Mucosa of rectum (tissue), 2 donors: Measurements from ENCODE around the gene CPE.
A peak's percentile ranks its signal among the peaks of the same experiment; 100 is the strongest.
"Not testable (repeated sequence)": the region's sequence is repeated elsewhere in the genome, so short reads cannot be mapped to it uniquely, and the experiment has no call there.

Experiments used
- H3K27ac ChIP-seq, 2 donors: one replicate each; pipeline ENCODE4 v1.7.0; 2013; ENCODE audit warnings: inconsistent platforms in 2 of 2, low read depth in 2 of 2, low read length in 2 of 2
- H3K27me3 ChIP-seq, 2 donors: one replicate each; pipeline ENCODE4 v1.7.0; 2013; ENCODE audit warnings: low read length in 2 of 2; ENCODE audit not compliant: control insufficient read depth in 2 of 2, insufficient read depth in 2 of 2
- H3K36me3 ChIP-seq, 2 donors: one replicate each; pipeline ENCODE4 v1.7.0; 2013; ENCODE audit warnings: low read length in 2 of 2; ENCODE audit not compliant: control insufficient read depth in 2 of 2, insufficient read depth in 2 of 2
- H3K4me1 ChIP-seq, 2 donors: one replicate each; pipeline ENCODE4 v1.7.0; 2013; ENCODE audit warnings: low read length in 2 of 2, mild to moderate bottlenecking in 1 of 2; ENCODE audit not compliant: control insufficient read depth in 2 of 2, insufficient read depth in 2 of 2
- H3K4me3 ChIP-seq, 2 donors: one replicate each; pipeline ENCODE4 v1.7.0; 2013; ENCODE audit warnings: low read length in 2 of 2
- H3K9ac ChIP-seq, 2 donors: one replicate each; pipeline ENCODE4 v1.7.0; 2013; ENCODE audit warnings: low read length in 2 of 2, low read depth in 1 of 2, mild to moderate bottlenecking in 1 of 2
- H3K9me3 ChIP-seq, 2 donors: one replicate each; pipeline ENCODE4 v1.7.0; 2013; ENCODE audit warnings: low read length in 2 of 2; ENCODE audit not compliant: control insufficient read depth in 2 of 2
- donor health status: healthy.
- donor health status: Normal muscosa, but diverticular disease.

Gene CPE

GRCh38 chr4:165474784-165475705 is 96.2 kb downstream of the CPE start:
- Histone ChIP-seq H3K27ac (no peak overlapping the region), H3K4me1 (no peaks in the 10 kb centered on the region), H3K9ac (no peak overlapping the region), H3K9me3 (no peaks in the 10 kb centered on the region), H3K4me3 (no peak overlapping the region), H3K36me3 (no peaks in the 10 kb centered on the region), H3K27me3 (no peaks in the 10 kb centered on the region)

GRCh38 chr4:165475706-165476070 is 96.9 kb downstream of the CPE start:
- Histone ChIP-seq H3K36me3 (no peaks in the 10 kb centered on the region), H3K27ac (no peak overlapping the region), H3K27me3 (no peaks in the 10 kb centered on the region), H3K9ac (no peak overlapping the region), H3K9me3 (no peaks in the 10 kb centered on the region), H3K4me3 (no peak overlapping the region), H3K4me1 (no peaks in the 10 kb centered on the region)

- Histone ChIP-seq H3K36me3 (no peaks in the 10 kb centered on the region), H3K9ac (no peak overlapping the region), H3K4me3 (no peak overlapping the region), H3K27me3 (no peaks in the 10 kb centered on the region), H3K4me1 (no peaks in the 10 kb centered on the region), H3K9me3 (no peaks in the 10 kb centered on the region), H3K27ac (no peak overlapping the region)
Observed at GRCh38 chr4:165476214-165477098, 97.6 kb downstream of the CPE start.

GRCh38 chr4:165477799-165478198 is 99.0 kb downstream of the CPE start:
- no peaks in the 10 kb centered on the region for H3K9me3 ChIP-seq
- H3K36me3 ChIP-seq: no peaks in the 10 kb centered on the region
- no peaks in the 10 kb centered on the region for H3K4me1 ChIP-seq
- no peak overlapping the region for H3K4me3 ChIP-seq
- no peak overlapping the region for H3K9ac ChIP-seq
- H3K27me3 ChIP-seq: no peaks in the 10 kb centered on the region
- no peak overlapping the region for H3K27ac ChIP-seq

GRCh38 chr4:165478260-165478659 is 99.5 kb downstream of the CPE start:
- no peak overlapping the region for H3K9ac ChIP-seq
- H3K4me3 ChIP-seq: no peak overlapping the region
- H3K4me1 ChIP-seq: no peaks in the 10 kb centered on the region

GRCh38 chr4:165481053-165481835 is 102.4 kb downstream of the CPE start:
- Histone ChIP-seq H3K4me3 (no peak overlapping the region), H3K9me3 (no peaks in the 10 kb centered on the region), H3K36me3 (no peaks in the 10 kb centered on the region), H3K27me3 (no peaks in the 10 kb centered on the region), H3K27ac (no peak overlapping the region), H3K4me1 (no peaks in the 10 kb centered on the region), H3K9ac (no peak overlapping the region)

More at GRCh38 chr4:165478260-165478659, 99.5 kb downstream of the CPE start:
- Histone ChIP-seq H3K27me3 (no peaks in the 10 kb centered on the region), H3K36me3 (no peaks in the 10 kb centered on the region), H3K9me3 (no peaks in the 10 kb centered on the region), H3K27ac (no peak overlapping the region)

- no peaks in the 10 kb centered on the region for H3K27me3 ChIP-seq
- H3K4me3 ChIP-seq: no peak overlapping the region
- H3K9me3 ChIP-seq: no peaks in the 10 kb centered on the region
- no peak overlapping the region for H3K9ac ChIP-seq
- no peaks in the 10 kb centered on the region for H3K4me1 ChIP-seq
- no peaks in the 10 kb centered on the region for H3K36me3 ChIP-seq
- H3K27ac ChIP-seq: no peak overlapping the region
Observed at GRCh38 chr4:165489786-165490185, 111.0 kb downstream of the CPE start.

GRCh38 chr4:165492583-165492982 is 113.8 kb downstream of the CPE start:
- not testable (repeated sequence) for H3K27me3 ChIP-seq, H3K9ac ChIP-seq, H3K27ac ChIP-seq, H3K36me3 ChIP-seq, H3K4me3 ChIP-seq, H3K9me3 ChIP-seq, H3K4me1 ChIP-seq

GRCh38 chr4:165493359-165493758 is 114.6 kb downstream of the CPE start:
- Histone ChIP-seq H3K4me3 (peak overlapping the region in 1 of 2 donors; percentile 53), H3K27me3 (no peaks in the 10 kb centered on the region), H3K9ac (no peak overlapping the region), H3K4me1 (no peaks in the 10 kb centered on the region), H3K36me3 (no peaks in the 10 kb centered on the region), H3K9me3 (no peaks in the 10 kb centered on the region), H3K27ac (no peak overlapping the region)
